Measurements from ENCODE around the gene TMEM52.
A peak's percentile ranks its signal among the peaks of the same experiment; 100 is the strongest.

TMEM52 gene

GRCh38 chr1:1960480-1961196 lies 41.6 kb upstream of the TMEM52 start:
- Histone ChIP-seq H3K4me2 (ENCODE audit: insufficient read depth, low read length, poor library complexity, severe bottlenecking) (no peak overlapping the region), H2BK5ac (ENCODE audit: low read length) (no peak overlapping the region), H3K4me3 (ENCODE audit: low read length in 2 of 2) (no peak overlapping the region), H3K9me3 (replicated peaks in 1 of 2; ENCODE audit: control insufficient read depth in 2 of 2, insufficient read depth in 1 of 2, low read depth in 1 of 2, low read length in 2 of 2) (no peaks in the 10 kb centered on the region), H2BK120ac (ENCODE audit: low read depth, low read length) (no peak overlapping the region), H2AFZ (ENCODE audit: low read length) (peak overlapping the region; percentile 1), H3K27ac (replicated peaks; ENCODE audit: low read length) (no peak overlapping the region), H3K14ac (ENCODE audit: low read length) (no peak overlapping the region), H3K18ac (ENCODE audit: low read length) (no peak overlapping the region), H4K8ac (ENCODE audit: low read depth, low read length) (no peak overlapping the region), H4K91ac (ENCODE audit: low read depth, low read length, poor library complexity) (no peak overlapping the region), H3K79me1 (ENCODE audit: low read depth, low read length) (peaks cover 3% of the 10 kb centered on the region), H3K4me1 (ENCODE audit: control insufficient read depth in 2 of 2, insufficient read depth in 1 of 2, low read depth in 1 of 2, low read length in 2 of 2) (peaks cover 0 to 7% of the 10 kb centered on the region in 2 donors), H2BK15ac (ENCODE audit: low read length) (no peak overlapping the region), H3K23ac (ENCODE audit: low read depth, low read length, poor library complexity) (no peak overlapping the region), H2AK5ac (ENCODE audit: low read depth, low read length) (no peak overlapping the region), H3K27me3 (ENCODE audit: control insufficient read depth in 3 of 3, insufficient read depth in 3 of 3, low read depth in 1 of 3, low read length in 3 of 3) (peaks cover 0 to 29% (median 0%) of the 10 kb centered on the region in 3 experiments), H2BK12ac (ENCODE audit: low read length) (no peak overlapping the region), H3K36me3 (replicated peaks in 1 of 2; ENCODE audit: control insufficient read depth in 2 of 2, insufficient read depth in 2 of 2, low read length in 2 of 2) (no peaks in the 10 kb centered on the region), H3K9ac (ENCODE audit: low read depth, low read length, poor library complexity) (no peak overlapping the region), H3K4ac (ENCODE audit: low read length) (no peak overlapping the region)
- WGBS, 2 donors (ENCODE audit: extremely low coverage in 2 of 2, insufficient read length in 2 of 2, insufficient replicate concordance in 1 of 2): no CpG with 5 or more reads among the region's 17 CpGs
- no peak for DNase-seq (ENCODE audit: low spot score)

GRCh38 chr1:1959840-1960479 lies 40.9 kb upstream of the TMEM52 start:
- H2BK120ac ChIP-seq (ENCODE audit: low read depth, low read length): no peak overlapping the region
- no peaks in the 10 kb centered on the region for H3K9me3 ChIP-seq (replicated peaks in 1 of 2; ENCODE audit: control insufficient read depth in 2 of 2, insufficient read depth in 1 of 2, low read depth in 1 of 2, low read length in 2 of 2)
- H3K18ac ChIP-seq (ENCODE audit: low read length): peak overlapping the region; percentile 2
- H3K4me1 ChIP-seq (ENCODE audit: control insufficient read depth in 2 of 2, insufficient read depth in 1 of 2, low read depth in 1 of 2, low read length in 2 of 2): peaks cover 0 to 7% of the 10 kb centered on the region in 2 donors
- no peak overlapping the region for H4K91ac ChIP-seq (ENCODE audit: low read depth, low read length, poor library complexity)
- WGBS, 2 donors (ENCODE audit: extremely low coverage in 2 of 2, insufficient read length in 2 of 2, insufficient replicate concordance in 1 of 2): no CpG with 5 or more reads among the region's 23 CpGs
- H3K27me3 ChIP-seq (ENCODE audit: control insufficient read depth in 3 of 3, insufficient read depth in 3 of 3, low read depth in 1 of 3, low read length in 3 of 3): peaks cover 0 to 29% (median 0%) of the 10 kb centered on the region in 3 experiments
- no peak overlapping the region for H2BK12ac ChIP-seq (ENCODE audit: low read length)
- H3K79me1 ChIP-seq (ENCODE audit: low read depth, low read length): peaks cover 3% of the 10 kb centered on the region
- H3K4ac ChIP-seq (ENCODE audit: low read length): no peak overlapping the region
- peak overlapping the region; percentile 40 for H2AK5ac ChIP-seq (ENCODE audit: low read depth, low read length)
- no peak overlapping the region for H2BK5ac ChIP-seq (ENCODE audit: low read length)
- peak overlapping the region; percentile 56 for H3K4me2 ChIP-seq (ENCODE audit: insufficient read depth, low read length, poor library complexity, severe bottlenecking)
- H3K36me3 ChIP-seq (replicated peaks in 1 of 2; ENCODE audit: control insufficient read depth in 2 of 2, insufficient read depth in 2 of 2, low read length in 2 of 2): no peaks in the 10 kb centered on the region
- DNase-seq (ENCODE audit: low spot score): peak; percentile 73
- no peak overlapping the region for H4K8ac ChIP-seq (ENCODE audit: low read depth, low read length)
- H2AFZ ChIP-seq (ENCODE audit: low read length): peak overlapping the region; percentile 1
- peak overlapping the region; percentile 25 for H2BK15ac ChIP-seq (ENCODE audit: low read length)
- H3K23ac ChIP-seq (ENCODE audit: low read depth, low read length, poor library complexity): peak overlapping the region; percentile 37
- H3K9ac ChIP-seq (ENCODE audit: low read depth, low read length, poor library complexity): no peak overlapping the region
- H3K27ac ChIP-seq (replicated peaks; ENCODE audit: low read length): no peak overlapping the region
- H3K4me3 ChIP-seq (ENCODE audit: low read length in 2 of 2): peak overlapping the region in 1 of 2 donors; percentile 11
- no peak overlapping the region for H3K14ac ChIP-seq (ENCODE audit: low read length)

GRCh38 chr1:1959459-1959839 lies 40.4 kb upstream of the TMEM52 start:
- H2BK5ac ChIP-seq (ENCODE audit: low read length): no peak overlapping the region
- H3K18ac ChIP-seq (ENCODE audit: low read length): peak overlapping the region; percentile 2
- peaks cover 3% of the 10 kb centered on the region for H3K79me1 ChIP-seq (ENCODE audit: low read depth, low read length)
- no peaks in the 10 kb centered on the region for H3K36me3 ChIP-seq (replicated peaks in 1 of 2; ENCODE audit: control insufficient read depth in 2 of 2, insufficient read depth in 2 of 2, low read length in 2 of 2)
- H2AK5ac ChIP-seq (ENCODE audit: low read depth, low read length): peak overlapping the region; percentile 40
- no peaks in the 10 kb centered on the region for H3K9me3 ChIP-seq (replicated peaks in 1 of 2; ENCODE audit: control insufficient read depth in 2 of 2, insufficient read depth in 1 of 2, low read depth in 1 of 2, low read length in 2 of 2)
- no peak overlapping the region for H3K4ac ChIP-seq (ENCODE audit: low read length)
- no peak overlapping the region for H3K14ac ChIP-seq (ENCODE audit: low read length)
- no peak overlapping the region for H3K9ac ChIP-seq (ENCODE audit: low read depth, low read length, poor library complexity)
- H2BK12ac ChIP-seq (ENCODE audit: low read length): no peak overlapping the region
- WGBS, 2 donors (ENCODE audit: extremely low coverage in 2 of 2, insufficient read length in 2 of 2, insufficient replicate concordance in 1 of 2): no CpG with 5 or more reads among the region's 12 CpGs
- H4K8ac ChIP-seq (ENCODE audit: low read depth, low read length): no peak overlapping the region
- H3K4me3 ChIP-seq (ENCODE audit: low read length in 2 of 2): no peak overlapping the region
- no peak overlapping the region for H3K23ac ChIP-seq (ENCODE audit: low read depth, low read length, poor library complexity)
- H3K27me3 ChIP-seq (ENCODE audit: control insufficient read depth in 3 of 3, insufficient read depth in 3 of 3, low read depth in 1 of 3, low read length in 3 of 3): peaks cover 0 to 29% (median 0%) of the 10 kb centered on the region in 3 experiments
- peaks cover 0 to 7% of the 10 kb centered on the region in 2 donors for H3K4me1 ChIP-seq (ENCODE audit: control insufficient read depth in 2 of 2, insufficient read depth in 1 of 2, low read depth in 1 of 2, low read length in 2 of 2)
- no peak overlapping the region for H4K91ac ChIP-seq (ENCODE audit: low read depth, low read length, poor library complexity)
- H2BK15ac ChIP-seq (ENCODE audit: low read length): no peak overlapping the region
- DNase-seq (ENCODE audit: low spot score): no peak
- peak overlapping the region; percentile 56 for H3K4me2 ChIP-seq (ENCODE audit: insufficient read depth, low read length, poor library complexity, severe bottlenecking)
- H3K27ac ChIP-seq (replicated peaks; ENCODE audit: low read length): no peak overlapping the region
- H2BK120ac ChIP-seq (ENCODE audit: low read depth, low read length): no peak overlapping the region
- H2AFZ ChIP-seq (ENCODE audit: low read length): no peak overlapping the region

GRCh38 chr1:1958071-1958541 lies 39.0 kb upstream of the TMEM52 start:
- Histone ChIP-seq H3K4me2 (ENCODE audit: insufficient read depth, low read length, poor library complexity, severe bottlenecking) (no peak overlapping the region), H3K18ac (ENCODE audit: low read length) (no peak overlapping the region), H2BK15ac (ENCODE audit: low read length) (peak overlapping the region; percentile 21), H2BK5ac (ENCODE audit: low read length) (no peak overlapping the region), H4K91ac (ENCODE audit: low read depth, low read length, poor library complexity) (no peak overlapping the region), H3K9ac (ENCODE audit: low read depth, low read length, poor library complexity) (no peak overlapping the region), H3K23ac (ENCODE audit: low read depth, low read length, poor library complexity) (peak overlapping the region; percentile 51), H3K4me1 (ENCODE audit: control insufficient read depth in 2 of 2, insufficient read depth in 1 of 2, low read depth in 1 of 2, low read length in 2 of 2) (peaks cover 0 to 10% of the 10 kb centered on the region in 2 donors), H2AK5ac (ENCODE audit: low read depth, low read length) (no peak overlapping the region), H2BK120ac (ENCODE audit: low read depth, low read length) (no peak overlapping the region), H3K4ac (ENCODE audit: low read length) (no peak overlapping the region), H3K27me3 (ENCODE audit: control insufficient read depth in 3 of 3, insufficient read depth in 3 of 3, low read depth in 1 of 3, low read length in 3 of 3) (peaks cover 0 to 23% (median 0%) of the 10 kb centered on the region in 3 experiments), H3K14ac (ENCODE audit: low read length) (no peak overlapping the region), H3K79me1 (ENCODE audit: low read depth, low read length) (no peaks in the 10 kb centered on the region), H2AFZ (ENCODE audit: low read length) (no peak overlapping the region), H3K27ac (replicated peaks; ENCODE audit: low read length) (no peak overlapping the region), H3K4me3 (ENCODE audit: low read length in 2 of 2) (no peak overlapping the region), H4K8ac (ENCODE audit: low read depth, low read length) (no peak overlapping the region), H3K9me3 (replicated peaks in 1 of 2; ENCODE audit: control insufficient read depth in 2 of 2, insufficient read depth in 1 of 2, low read depth in 1 of 2, low read length in 2 of 2) (no peaks in the 10 kb centered on the region), H2BK12ac (ENCODE audit: low read length) (no peak overlapping the region), H3K36me3 (replicated peaks in 1 of 2; ENCODE audit: control insufficient read depth in 2 of 2, insufficient read depth in 2 of 2, low read length in 2 of 2) (no peaks in the 10 kb centered on the region)
- no CpG with 5 or more reads among the region's 29 CpGs for WGBS, 2 donors (ENCODE audit: extremely low coverage in 2 of 2, insufficient read length in 2 of 2, insufficient replicate concordance in 1 of 2)
- DNase-seq (ENCODE audit: low spot score): no peak

All from neuronal stem cell (in vitro differentiated cells).